Colon (tissue), 2 donors: ENCODE data around the gene VPS13C.

Experiments
- FAIRE-seq: peaks from 2 replicates; lab custom pipeline; 2012; peaks lifted over from hg19 to GRCh38; lab: Jason Lieb, UNC
- donor health status: control.
- donor health status: control.

Gene VPS13C

GRCh38 chr15:62060113-62060895 lies at the start of gene VPS13C:
Gene VPS13C (minus strand): TSS chr15:62060447. CDS start chr15:62060374, 73 bp downstream.
- FAIRE-seq = no peak

GRCh38 chr15:62109437-62109836 lies 49.2 kb upstream of the VPS13C start:
- no peak for FAIRE-seq

DNA sequence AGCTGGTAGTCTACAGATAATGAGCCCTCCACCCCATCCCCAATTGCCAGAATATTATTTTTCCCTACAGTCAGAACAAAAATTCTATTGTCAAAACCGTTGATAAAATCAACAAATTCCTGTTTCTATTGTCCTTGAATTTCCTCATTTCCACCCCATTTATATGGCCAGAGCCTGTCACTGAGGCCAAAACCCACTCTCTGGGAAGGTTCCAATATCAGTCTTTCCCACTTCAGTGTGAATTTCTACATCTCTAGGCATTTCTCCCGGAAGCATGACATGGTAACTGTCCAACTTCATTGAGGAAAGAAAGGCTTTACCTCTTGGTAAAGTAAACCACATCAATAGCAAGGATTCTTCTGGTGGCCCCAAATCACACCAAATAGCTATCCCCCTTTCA lies 48.2 kb upstream of the VPS13C start:
- no peak for FAIRE-seq

- no peak for FAIRE-seq
Observed at GRCh38 chr15:62107571-62108121, 47.4 kb upstream of the VPS13C start.

GRCh38 chr15:62106096-62106495 lies 45.8 kb upstream of the VPS13C start:
- FAIRE-seq = no peak

DNA sequence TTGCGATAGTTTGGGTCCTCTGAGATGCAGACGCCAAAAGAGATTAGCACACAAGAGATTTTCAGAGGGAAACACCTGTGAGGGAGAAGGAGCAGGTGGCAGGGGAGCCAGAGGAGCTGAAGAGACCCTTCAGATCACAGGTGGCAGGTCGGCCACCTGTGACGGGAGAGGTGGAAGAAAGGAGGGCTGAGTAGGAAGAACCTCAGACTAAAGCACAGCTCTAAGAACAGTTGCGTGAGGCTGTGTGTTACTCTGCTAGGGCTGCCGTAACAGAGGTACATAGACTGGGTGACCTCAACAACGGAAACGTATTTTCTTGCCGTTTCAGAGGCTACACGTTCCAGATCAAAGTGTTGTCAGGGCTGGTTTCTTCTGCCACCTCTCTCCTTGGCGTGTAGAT lies 45.0 kb upstream of the VPS13C start:
- FAIRE-seq = no peak

GRCh38 chr15:62104846-62105245 lies 44.6 kb upstream of the VPS13C start:
- no peak for FAIRE-seq

DNA sequence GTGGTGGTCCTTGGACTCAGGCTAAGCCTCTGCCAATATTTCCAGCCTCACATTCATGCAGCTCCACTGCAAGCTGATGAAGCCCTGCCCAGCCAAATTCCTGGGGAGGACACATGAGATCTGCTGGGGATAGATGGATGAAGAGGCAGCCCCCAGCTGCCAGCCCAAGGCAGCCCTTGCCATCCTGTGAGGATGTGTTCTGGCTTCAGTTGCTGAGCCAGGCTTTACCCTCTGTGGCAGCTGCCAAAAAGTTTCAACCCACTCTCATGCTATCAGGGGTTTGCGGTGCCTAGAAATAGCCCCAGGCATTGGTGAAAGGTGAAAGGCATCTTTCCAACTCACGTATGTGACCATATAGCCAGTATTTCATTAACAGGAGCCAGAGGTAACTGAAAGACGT lies 44.2 kb upstream of the VPS13C start:
- no peak for FAIRE-seq

- no peak for FAIRE-seq
Observed at GRCh38 chr15:62103431-62103830, 43.2 kb upstream of the VPS13C start.

- no peak for FAIRE-seq
Observed at GRCh38 chr15:62099094-62099601, 38.9 kb upstream of the VPS13C start.

DNA sequence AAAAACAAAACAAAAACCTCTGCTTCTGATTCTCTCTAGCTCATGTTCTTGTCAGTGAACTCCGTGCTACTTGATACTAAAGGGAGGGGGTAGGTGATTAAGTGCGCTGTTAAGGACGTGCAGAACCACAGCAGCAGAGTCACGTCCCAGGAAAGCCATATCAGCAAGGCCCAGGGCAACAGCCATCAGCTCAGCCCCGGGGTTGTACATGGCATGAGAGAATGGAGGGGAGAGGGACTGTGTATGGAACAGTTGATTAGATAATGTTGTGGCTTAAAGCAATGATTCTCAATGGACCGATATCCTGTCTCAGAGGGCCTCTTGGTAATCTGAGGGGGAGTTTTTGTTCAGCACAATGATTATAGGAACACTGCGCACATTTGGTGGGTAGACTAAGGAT lies 34.1 kb upstream of the VPS13C start:
- FAIRE-seq = no peak

DNA sequence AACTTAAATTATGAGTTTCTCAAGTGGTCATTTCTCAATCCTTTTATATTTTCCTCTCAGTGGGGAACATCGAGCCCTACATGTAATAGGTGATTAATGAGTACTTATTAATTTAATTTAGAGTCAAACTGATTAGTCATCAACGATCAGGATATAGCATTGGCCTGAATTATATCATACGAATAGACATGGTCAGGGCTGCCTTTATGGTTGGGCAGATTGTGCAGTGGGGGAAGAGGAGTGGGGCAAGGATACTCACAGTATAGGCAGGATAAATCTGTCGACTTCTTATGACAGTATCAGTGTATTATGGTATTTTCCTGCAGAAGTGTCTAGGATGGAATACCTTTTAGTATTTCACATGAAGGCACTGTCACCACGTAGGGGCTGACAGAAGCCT lies 33.6 kb upstream of the VPS13C start:
- FAIRE-seq = no peak

- no peak for FAIRE-seq
Observed at GRCh38 chr15:62090988-62091387, 30.7 kb upstream of the VPS13C start.

- FAIRE-seq = no peak
Observed at GRCh38 chr15:62089616-62090015, 29.4 kb upstream of the VPS13C start.

- no peak for FAIRE-seq
Observed at GRCh38 chr15:62088353-62088693, 28.1 kb upstream of the VPS13C start.

DNA sequence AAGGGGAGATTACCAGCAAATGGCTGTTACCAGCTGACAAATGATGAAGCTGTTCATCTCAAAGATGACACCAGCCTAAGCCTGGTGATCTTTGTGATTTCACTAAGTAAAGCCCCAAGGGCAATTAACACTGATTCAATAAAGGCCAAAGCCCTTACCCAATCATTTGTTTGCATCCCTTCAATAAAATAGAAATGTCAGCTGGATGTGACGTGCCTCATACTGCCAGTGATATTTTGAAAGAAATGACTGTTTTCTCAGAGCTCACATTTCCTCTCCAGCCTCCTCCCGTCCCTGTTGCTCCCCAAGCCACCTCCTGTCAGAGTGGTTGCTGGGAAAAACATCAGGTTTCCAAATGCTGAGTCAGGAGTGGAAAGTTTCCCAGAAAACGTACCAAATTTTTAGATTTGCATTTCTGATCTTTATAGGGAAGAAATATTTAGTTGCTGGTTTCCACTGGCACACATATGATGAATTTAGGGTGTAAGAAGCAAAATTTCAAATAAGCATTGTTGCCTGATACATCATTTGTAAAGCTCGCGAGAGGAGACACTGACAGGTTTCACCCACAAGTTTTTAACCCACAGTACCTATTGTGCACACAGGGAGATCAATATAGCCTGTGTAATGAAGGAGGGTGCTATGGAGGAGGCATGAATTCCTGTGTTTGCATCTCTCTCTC lies 27.6 kb upstream of the VPS13C start:
- no peak for FAIRE-seq

DNA sequence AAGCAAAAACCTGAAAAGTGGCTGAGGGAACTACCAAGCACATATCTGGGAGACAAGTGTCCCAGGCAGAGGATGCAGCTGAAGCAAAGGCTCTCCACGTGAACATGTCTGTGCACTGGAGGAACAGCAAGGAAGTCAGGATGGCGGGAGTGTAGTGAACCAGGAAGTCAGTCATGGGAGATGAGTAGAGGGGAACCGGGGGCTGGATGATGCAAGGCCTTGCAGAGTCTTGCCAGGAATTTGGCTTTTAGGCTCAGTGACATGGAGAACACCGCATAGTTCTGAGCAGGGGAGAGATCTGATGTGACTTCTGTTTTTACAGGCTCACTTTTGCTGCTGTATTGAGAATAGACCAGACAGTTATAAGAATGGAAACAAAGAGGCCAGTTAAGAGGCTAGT lies 25.5 kb upstream of the VPS13C start:
- no peak for FAIRE-seq

DNA sequence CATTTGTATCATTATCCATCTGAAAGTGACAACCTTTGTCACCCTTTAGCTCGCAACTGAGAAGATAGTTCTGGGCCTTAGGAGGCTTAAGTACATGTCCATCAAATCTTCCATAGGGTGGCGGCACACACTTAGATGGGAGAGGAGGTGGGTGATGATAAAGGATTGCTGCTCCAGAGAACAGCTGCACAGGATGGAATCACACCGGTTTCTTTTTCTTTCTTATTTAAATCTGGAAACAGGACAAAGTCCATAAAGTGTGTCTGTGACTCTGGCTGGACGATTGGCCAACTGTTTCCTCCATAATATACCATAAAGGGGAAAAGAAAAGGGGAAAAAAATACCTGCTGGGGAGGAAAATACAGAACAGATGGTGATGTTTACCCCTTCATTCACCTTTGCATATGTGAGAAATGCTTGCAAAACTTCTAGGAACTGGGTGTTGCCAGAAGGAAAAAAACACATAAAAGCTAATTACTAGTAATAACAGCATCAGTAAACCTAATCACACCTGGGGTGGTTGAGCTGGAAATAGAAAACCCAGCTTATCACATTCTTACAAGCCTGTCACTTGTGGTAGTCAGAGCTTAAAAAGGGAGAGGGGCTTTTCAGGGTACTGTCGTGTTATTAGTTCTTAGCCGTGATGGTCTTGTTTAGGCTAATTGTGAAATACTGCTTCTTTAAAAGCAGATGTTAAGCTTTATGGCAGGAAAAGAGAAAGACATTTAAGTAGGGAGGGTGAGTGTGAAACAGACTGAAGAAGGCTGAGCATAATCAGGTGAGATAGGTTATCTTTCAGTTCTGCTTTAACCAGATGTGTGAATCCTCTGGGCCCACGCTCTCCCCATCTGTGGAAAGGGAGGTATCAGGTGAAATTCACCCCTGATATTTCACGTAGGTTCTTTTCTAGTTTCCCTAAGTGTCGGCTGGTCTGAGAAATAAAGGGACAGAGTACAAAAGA lies 23.2 kb upstream of the VPS13C start:
- FAIRE-seq = no peak

DNA sequence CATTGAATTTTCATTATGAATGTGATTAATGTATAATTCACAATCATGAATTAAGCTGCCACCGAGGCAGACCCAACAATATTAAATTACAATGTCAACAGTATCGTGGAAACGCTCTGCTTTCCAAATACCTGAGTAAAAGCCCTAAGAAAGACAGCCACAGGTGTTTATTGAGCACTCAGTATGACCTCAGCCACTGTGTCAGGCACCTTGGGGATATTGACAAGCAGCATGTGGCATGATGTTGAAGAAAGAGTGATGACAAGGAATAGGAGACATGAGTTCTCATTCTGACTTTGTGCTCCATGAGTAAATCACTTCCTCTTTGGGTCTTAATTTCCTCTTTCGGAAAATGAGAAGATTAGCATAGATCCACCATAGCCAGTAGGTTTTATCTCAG lies 19.3 kb upstream of the VPS13C start:
- no peak for FAIRE-seq

DNA sequence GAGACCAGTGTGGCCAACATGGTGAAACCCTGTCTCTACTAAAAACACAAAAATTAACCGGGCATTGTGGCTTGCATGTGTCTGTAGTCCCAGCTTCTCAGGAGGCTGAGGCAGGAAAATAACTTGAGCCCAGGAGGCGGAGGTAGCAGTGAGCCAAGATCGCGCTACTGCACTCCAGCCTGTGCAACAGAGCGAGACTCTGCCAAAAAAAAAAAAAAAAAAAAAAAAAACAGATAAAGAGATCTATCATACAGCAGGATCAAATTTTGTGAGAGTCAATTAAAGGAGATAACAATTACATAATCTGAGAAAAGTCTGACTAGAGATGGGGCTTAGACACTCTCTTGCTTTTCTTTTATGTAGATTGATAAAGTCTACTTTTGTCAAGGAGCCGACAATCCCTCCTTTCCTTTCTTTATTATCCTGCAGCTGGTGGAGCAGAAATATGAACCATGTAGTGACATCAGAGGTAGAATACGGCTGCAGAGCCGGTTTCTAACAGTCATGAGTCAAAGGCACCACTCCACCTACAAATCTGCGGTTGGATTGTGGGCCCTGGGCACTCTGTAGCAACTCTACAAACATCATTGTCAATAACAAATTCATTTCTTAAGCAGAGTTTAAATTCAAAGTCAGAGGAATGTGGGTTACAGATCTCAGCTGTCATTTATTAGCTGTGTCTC lies 15.5 kb upstream of the VPS13C start:
- FAIRE-seq = no peak

- FAIRE-seq = peak; percentile 82
Observed at GRCh38 chr15:62071711-62072308, 11.6 kb upstream of the VPS13C start.
